HG03175 (cell line): ENCODE results near the gene RAB33A.
A peak's percentile ranks its signal among the peaks of the same experiment; 100 is the strongest.

Experiments used
- ATAC-seq: cut with Tn5 transposase; IDR thresholded peaks from one replicate; pipeline ENCODE4 v1.9.1; 2021; ENCODE audit warnings: mild to moderate bottlenecking, moderate library complexity; ENCODE audit not compliant: unreplicated experiment

The RAB33A gene

DNA sequence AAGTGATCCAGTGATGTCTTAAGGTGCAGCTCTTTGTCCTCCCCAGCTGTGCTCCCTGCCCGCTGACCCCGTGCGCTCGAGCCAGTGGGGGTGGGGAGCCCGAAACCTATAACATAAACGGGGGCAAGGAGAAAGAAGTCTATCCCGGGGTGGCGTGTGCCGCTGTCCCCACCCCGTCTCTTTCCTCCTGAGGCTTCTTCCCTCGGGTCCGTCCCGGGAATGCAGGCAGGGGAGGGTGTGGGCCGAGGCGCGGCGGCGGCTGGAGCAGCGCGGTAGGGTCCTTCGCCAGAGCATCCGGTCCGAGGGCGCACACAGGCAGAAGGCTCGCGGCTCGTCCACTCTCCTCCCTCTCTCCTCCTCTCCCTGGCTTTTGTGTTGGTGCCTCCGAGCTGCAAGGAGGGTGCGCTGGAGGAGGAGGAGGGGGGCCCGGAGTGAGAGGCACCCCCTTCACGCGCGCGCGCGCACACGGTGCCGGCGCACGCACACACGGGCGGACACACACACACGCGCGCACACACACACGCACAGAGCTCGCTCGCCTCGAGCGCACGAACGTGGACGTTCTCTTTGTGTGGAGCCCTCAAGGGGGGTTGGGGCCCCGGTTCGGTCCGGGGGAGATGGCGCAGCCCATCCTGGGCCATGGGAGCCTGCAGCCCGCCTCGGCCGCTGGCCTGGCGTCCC, at the start of gene RAB33A:
Gene RAB33A, plus strand, starts transcription at position 517 of the 681 bp plus-strand sequence. Its CDS starts 101 bp downstream, at position 618.
- ATAC-seq = peak; percentile 12

- ATAC-seq = no peak
Observed at GRCh38 chrX:130124577-130124976, 47.2 kb upstream of the RAB33A start.

- ATAC-seq = no peak
Observed at GRCh38 chrX:130125091-130125874, 46.5 kb upstream of the RAB33A start.

GRCh38 chrX:130130990-130131389, 40.8 kb upstream of the RAB33A start:
- no peak for ATAC-seq

- ATAC-seq = no peak
Observed at GRCh38 chrX:130136496-130136895, 35.3 kb upstream of the RAB33A start.

DNA sequence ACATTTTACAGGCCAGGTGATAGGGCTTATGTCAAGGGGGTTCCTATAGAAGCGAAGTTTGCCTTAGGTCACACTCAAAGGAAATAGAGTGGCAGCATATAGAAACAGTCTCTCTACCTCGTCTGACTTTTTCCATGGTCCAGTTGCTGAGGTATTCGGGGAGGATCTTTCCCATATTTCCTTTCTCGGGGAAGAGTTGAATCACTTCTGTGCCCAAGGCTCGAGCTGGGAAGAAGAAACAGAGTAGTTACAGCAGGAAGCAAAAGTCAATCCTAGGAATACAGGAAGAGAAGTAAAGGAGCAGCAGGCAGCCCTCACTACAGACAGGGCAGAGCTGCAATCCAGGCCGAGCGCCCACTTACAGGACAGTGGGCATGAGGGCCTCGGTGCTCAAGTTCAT, 34.8 kb upstream of the RAB33A start:
- no peak for ATAC-seq

- ATAC-seq = no peak
Observed at GRCh38 chrX:130139474-130140201, 32.1 kb upstream of the RAB33A start.

DNA sequence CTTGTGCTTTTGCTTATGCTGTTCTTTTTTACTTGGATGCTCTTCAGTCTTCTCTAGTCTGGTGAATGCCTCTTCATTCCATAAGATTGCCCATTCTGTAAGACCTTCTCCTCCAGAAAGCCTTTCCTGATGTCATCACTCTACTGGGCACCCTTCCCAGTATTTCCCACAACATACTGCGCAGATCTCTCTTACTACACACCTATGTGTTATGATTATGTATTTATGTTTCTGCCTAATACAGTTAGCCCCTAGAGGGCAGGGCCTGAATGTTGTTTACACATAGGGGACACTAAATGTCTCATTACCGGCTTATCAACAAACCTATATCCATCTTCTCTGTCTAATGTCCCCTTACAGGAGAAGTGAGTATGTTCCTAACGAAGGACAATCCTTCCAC, 27.3 kb upstream of the RAB33A start:
- ATAC-seq = no peak

DNA sequence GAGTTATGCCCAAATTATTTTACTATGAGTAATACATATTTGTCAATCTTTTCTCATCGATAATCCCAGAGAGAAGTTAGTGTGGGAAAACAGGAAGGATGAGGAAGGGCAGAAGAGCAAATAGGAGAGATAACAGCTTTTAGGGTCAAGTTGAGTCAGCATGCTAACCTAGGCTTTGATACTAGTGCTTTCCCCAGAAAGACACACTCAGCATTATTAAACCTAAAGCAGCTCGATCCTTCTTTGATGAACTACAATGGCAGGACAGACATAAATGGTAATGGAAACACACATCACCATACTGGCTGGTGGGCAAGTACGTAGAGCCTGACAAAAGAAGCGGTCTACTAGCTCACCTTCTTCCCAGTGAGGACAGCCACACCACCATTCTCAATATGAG, 26.6 kb upstream of the RAB33A start:
- ATAC-seq = no peak

GRCh38 chrX:130147631-130148030, 24.1 kb upstream of the RAB33A start:
- ATAC-seq = no peak

DNA sequence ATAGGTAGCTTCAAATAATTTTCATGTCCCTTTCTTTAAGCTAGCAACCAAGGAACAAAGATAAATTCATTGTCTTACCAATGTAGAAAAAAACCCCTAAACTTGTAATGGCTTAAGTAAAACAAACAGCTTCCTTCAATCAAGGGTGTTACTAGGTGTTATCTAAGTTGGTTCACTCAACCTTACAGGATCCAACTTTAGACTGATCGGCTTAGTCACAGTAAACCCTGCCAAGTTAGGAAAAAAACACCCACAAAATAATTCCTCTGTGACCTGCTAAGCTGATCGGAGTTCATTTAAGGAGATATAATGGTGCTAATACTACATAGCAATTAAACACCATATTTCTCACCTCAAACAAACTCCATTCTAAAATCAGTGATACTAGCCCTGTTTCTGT, 16.2 kb upstream of the RAB33A start:
- ATAC-seq = no peak

DNA sequence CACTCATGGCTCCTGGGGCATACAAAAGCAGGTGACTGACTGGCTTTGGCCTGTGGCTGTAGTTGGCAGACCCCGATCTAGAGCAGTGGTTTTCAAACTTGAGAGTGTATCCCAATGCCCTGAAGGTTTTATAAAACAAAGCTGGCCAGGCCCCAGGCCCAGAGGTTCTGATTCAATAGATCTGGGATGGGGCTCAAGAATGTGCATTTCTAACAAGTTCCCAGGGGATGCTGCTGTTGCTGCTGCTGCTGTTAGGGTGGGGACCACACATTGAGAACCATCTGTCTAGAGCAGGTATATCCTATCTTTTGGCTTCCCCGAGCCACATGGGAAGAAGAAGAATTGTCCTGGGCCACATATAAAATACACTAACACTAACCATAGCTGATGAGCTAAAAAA, 13.5 kb upstream of the RAB33A start:
- ATAC-seq = no peak

- no peak for ATAC-seq
Observed at GRCh38 chrX:130159776-130160175, 12.0 kb upstream of the RAB33A start.

DNA sequence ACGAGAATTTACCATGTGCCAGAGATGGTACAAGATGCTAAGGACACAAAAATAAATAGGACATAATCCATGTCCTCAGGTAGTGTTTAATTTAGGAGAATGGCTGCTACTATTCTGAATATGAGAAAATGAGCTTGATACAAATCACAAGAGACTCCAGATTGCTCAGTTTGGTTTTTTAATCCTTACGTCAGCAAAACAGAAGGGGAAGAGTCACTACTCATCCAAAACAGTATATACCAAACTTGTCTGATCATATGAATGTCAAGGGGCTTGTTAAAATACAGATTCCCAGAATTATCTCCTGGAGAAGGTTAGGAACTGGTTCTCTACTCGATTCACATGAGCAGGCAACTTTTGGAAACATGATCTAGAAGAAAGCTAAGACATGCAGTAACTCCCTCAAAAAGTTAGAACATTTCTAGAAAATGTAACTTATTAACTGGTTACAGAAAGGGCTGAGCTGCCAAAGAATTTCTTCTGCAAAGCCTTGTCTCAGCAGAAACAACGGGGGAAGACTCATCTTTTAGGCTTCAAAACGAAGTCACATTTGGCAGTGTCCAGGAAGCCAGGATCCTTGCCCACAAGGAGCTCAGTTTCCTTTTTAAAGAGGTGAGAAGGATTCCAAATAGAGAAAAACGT, 9.5 kb upstream of the RAB33A start:
- ATAC-seq = no peak

DNA sequence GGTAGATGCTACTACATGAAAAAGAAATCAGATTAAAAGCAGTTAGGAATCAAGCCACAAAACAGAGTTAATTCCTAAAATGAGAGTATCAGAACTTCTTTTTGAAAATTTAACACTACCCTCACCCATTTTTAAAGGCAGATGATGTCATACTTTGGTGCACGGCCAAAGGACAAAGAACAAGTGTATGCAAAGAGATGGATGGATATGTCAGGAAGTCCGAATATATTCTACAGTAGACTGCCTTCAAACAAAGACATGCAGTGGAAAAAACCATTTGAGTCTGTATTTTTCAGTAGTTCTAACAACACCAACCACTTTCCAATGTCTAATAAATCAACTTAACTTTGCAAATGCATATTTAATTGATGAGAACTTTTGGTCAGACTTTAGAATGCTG, 8.4 kb upstream of the RAB33A start:
- ATAC-seq = no peak

GRCh38 chrX:130165181-130165702, 6.5 kb upstream of the RAB33A start:
- peak; percentile 21 for ATAC-seq

DNA sequence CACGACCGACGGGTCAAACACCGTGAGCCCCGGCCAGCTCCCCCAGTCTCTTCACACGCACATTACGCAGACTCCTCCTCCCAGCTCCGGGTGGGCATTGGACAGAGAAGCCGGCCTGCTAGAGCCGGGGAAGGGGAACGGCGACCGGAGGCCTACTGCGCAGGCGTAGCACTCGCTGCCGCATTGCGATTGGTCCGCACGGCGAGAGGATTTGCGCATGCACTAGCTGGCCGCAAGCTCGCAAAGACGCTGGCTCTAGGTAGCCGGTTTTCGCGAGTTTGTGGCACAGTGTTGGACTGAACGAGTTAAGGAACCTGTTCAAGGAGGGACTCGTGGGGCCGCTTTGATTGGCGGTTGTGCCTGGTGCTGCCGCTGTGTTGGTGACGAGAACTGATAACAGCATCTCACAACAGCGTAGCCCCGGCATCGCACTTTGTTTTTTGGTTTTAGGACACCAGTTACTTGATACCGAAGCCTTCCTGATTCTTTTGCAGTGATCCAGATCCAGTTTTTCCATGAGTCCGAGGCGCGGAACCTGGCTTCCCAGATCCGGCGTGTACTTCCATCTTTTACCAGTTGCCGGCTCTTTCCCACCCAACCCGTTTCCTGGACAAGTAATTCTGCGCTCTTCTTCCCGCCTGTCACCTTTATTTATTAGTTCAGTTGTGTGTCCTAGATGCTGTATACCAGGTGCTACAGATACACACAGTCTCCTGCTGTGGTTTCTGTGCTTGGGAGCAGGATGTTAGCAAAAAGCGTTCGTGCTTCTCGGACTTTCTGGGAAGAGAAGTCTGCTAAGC, 5.9 kb upstream of the RAB33A start, which contains the start of gene AIFM1:
Gene AIFM1, minus strand, starts transcription at position 139 of the 800 bp plus-strand sequence. CDS start 185 bp downstream, outside the sequence.
- ATAC-seq = peak; percentile 92

- ATAC-seq = no peak
Observed at GRCh38 chrX:130166503-130166777, 5.3 kb upstream of the RAB33A start.

DNA sequence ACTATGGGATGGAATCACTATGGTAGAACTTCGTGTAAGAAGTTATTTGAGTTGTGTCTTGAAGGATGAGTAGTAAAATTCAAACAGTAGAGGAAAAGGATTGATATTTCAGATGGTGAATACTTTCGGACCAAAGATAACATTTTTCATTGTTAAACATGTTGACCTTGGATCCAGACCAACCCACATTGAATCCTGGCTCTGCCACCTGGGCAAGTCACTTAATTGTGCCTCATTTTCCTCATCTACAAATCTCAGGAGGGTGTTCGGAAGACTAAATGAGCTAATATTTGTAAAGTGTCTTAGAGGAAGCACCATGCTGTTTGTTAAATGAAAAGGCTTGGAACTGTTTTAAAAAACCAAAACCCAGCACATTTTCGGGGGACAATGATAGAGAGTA, 4.7 kb upstream of the RAB33A start:
- no peak for ATAC-seq

GRCh38 chrX:130170752-130171445, 863 bp upstream of the RAB33A start:
- ATAC-seq = peak; percentile 80
